Chondrocyte (in vitro differentiated cells): ENCODE measurements around the gene OAS2. TPM values are rescaled to one million over a fixed set of nuclear protein-coding genes. Genes with fewer than 3 reads are reported as not detected.

Experiments
- total RNA-seq: library from RNA; stranded (reverse); gene quantifications from 3 replicates; pipeline ENCODE4 v1.2.1, GENCODE V29; 2021

OAS2 gene
- total RNA-seq, 1 donor from 2014 or later, result 0.07 TPM

Other genes with a start within 250 kb of the OAS2 start
- gene RPH3A, start 186.8 kb upstream of the OAS2 start, total RNA-seq, result not detected in 3 replicates
- not detected in 3 replicates for gene OAS1, start 71.6 kb upstream of the OAS2 start, total RNA-seq
- gene OAS3, start 40.0 kb upstream of the OAS2 start, total RNA-seq, result 0.46 to 0.55 TPM in 2 of 3 replicates, not detected in the other
- not detected in 3 replicates for gene DTX1, start 78.2 kb downstream of the OAS2 start, total RNA-seq
- gene RASAL1, start 157.2 kb downstream of the OAS2 start, total RNA-seq, result not detected in 3 replicates
- gene CFAP73, start 171.2 kb downstream of the OAS2 start, total RNA-seq, result not detected in 3 replicates
- 44.2 to 52.7 TPM (median 44.6 TPM) in 3 replicates for gene DDX54, start 207.0 kb downstream of the OAS2 start, total RNA-seq
- 15.5 to 20.2 TPM (median 16.7 TPM) in 3 replicates for gene RITA1, start 207.2 kb downstream of the OAS2 start, total RNA-seq
- gene TPCN1, start 242.9 kb downstream of the OAS2 start, total RNA-seq, result 35.9 to 40.0 TPM (median 37.7 TPM) in 3 replicates